Measurements from ENCODE around the gene FAM186B.

FAM186B gene

DNA sequence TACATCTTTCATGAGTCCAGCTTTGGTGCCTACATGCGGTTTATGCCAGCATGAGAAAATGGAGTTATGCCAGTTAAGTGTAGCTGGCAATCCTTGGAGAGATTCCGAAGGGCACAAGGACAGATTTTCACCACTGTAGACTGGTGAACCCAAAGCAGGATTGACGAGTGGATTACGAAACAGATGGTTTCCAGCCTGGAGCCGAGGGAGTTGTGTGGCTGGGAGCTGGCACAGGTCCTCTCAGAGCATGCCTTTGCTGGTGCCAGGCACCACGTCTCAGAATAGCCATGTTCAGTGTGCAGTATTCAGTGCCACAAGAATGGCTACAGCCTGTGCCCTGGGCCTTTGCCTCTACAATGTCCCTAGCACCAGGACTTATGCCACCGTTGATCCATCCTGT, 53.4 kb downstream of the FAM186B start:
- peak in 1 of 14 donors; percentile 63 for DNase-seq

DNA sequence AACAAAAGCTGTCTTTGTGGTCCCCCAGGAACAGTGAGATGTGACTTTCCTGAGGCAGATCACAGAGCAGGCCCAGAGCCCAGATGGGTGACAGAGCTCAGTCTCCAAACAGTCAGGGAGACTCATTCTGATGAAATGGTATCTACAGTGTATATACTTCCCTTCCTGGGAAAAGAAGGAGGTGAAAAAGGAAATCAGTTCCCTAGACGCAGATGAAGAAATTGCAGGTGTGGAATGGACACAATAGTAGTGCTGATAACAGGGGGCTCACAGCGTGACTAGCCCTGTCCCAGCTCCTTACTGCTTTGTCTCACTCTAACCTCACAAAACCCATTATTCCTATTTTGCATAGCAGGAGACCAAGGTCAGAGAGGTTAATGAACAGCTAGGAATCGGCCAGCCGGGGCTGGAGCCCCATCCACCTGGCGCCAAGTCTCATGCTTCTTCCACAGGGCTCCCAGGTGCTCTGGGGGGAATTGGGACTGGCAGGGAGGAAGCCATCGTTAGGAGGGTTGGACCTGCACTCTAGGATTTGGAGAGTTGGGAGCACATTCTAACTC, 54.7 kb downstream of the FAM186B start:
- no peak for DNase-seq

DNA sequence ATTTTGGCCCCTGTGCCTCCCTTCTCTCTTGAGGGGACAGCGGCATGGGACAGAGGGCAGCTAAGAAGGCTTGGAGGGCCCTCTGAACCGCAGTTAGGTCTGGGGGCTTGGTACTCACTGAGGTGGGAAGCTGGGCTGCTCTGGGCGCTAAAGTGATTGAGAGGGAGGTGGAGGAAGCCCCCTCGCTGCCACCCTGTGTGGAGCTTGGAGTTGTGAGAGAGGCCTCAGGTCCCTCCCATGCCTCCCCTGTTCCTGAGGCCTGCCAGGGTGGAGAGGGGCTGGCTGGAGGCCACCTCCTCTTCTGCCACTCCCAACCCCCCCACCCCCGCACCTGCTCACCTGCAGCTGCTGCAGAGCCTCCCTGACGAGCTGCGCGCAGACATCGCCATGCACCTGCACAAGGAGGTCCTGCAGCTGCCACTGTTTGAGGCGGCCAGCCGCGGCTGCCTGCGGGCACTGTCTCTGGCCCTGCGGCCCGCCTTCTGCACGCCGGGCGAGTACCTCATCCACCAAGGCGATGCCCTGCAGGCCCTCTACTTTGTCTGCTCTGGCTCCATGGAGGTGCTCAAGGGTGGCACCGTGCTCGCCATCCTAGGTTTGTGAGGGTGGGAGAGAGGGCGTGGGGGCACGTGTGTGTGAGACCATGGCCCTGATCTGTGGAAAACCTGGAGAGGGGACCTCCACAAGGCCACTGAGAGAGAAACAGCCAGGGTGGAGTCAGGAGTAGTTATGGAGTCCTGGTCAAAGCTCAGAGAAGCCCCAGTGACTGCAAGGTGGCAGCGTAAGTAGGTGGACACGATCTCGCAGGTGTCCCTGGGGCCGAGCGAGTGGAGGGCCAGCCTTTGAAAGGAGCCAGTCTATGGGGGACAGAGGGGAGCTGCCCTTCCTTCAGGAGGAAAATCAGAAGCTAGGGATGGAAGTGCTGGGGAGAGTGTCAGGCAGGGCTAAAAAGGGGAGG, 55.4 kb downstream of the FAM186B start:
- DNase-seq, result no peak

DNA sequence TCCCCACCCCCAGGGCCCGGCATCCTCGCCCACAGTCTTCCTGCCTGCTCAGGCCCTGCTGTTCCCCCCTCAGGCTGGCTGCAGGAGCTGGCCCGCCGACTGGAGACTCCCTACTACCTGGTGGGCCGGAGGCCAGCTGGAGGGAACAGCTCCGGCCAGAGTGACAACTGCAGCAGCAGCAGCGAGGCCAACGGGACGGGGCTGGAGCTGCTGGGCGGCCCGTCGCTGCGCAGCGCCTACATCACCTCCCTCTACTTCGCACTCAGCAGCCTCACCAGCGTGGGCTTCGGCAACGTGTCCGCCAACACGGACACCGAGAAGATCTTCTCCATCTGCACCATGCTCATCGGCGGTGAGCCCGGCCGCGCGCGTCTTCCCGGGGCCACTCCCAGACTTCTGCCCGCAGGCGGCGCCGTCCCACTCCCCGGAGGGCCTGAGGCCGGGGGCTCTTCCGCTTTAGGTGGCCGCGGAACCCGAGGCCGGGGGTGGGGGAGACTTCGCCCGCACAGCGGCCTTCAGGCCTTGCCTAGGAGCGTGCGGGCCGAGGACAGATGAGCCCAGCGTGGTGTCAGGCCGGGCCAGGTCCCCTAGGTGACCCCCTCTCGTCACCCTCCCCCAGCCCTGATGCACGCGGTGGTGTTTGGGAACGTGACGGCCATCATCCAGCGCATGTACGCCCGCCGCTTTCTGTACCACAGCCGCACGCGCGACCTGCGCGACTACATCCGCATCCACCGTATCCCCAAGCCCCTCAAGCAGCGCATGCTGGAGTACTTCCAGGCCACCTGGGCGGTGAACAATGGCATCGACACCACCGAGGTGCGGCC, 56.4 kb downstream of the FAM186B start:
- DNase-seq, result peak in 4 of 14 donors; percentile 8 to 23 (median 20)

DNA sequence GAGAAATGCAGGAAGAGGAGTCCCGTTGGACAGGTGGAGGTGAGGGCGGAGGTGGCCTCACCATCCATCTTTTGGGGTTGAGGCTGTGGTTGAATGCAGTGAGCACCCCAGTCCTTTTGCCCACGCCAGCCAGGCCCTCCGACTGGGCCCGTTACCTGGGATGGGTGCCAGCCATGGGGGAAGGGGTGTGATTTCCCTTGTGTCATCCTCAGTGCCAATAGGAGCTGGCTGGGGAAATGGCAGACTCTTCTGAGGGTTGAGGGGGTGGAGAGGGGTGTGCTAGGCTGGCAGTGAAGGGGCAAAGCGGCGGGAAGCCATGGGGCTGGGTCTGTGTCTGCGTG, 57.0 kb downstream of the FAM186B start:
- DNase-seq, result no peak

DNA sequence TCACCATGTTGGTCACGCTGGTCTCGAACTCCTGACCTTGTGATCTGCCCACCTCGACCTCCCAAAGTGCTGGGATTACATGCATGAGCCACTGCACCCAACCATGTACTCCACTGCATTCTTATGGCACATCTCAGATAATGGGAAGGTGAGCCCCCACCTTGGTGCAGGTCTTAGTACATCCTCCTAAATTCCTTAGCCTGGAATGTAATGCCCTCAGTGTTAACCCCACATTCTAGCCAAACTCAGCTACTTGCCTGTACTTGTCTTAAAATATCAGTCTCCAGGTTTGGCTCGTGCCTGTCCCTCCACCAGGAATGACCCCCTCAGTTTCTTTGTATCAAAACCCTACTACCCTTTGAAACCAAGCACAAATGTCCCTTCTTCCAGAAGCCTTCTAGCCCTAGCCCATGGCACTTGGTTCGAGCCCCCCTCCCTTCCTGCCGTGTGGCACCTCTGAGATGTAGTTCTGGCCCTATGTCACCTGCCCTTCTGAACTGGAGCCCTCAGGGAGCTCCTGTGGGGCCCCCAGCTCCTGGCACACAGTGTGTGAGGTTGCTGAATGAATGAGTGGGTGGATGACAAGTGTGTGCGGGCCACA, 58.2 kb downstream of the FAM186B start:
- DNase-seq, result no peak

DNA sequence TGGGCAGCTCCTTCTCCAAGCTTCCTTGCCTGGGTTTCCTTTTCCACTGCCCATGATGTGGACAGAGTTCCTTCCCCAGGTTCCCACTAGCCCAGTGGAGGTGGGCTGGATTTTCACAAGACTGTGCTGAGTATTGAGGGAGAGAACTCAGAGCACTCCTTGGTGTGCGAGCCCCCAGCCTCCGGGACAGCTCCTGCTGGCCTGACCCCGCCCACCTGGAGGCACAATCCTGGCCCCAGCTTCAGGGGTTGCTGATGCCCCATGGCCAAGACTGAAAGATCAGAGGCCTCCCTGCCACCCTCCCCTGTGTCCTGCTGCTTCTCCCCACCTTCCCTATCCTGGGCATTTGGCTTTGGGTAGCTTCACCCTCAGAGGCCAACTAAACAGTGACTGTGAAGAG, 59.0 kb downstream of the FAM186B start:
- DNase-seq, result no peak

DNA sequence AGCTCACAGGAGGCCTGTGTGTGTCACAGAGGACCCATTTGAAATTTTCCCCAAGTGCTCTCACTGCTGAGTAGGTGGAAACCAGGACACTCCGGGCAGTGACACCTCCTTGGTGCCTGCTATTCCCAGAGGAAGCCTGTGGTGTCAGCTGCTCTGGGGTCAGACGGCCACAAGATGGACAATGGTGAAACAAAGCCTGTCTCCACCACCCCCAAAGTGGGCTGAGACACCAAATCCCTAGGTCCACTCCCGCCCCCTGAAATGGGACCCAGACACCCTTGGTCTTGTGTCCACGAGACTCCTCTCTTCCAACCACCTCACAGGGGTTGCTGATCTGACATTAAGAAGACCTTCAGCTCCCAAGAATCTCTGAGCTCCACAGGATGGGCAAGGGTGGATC, 59.6 kb downstream of the FAM186B start:
- DNase-seq, result no peak

DNA sequence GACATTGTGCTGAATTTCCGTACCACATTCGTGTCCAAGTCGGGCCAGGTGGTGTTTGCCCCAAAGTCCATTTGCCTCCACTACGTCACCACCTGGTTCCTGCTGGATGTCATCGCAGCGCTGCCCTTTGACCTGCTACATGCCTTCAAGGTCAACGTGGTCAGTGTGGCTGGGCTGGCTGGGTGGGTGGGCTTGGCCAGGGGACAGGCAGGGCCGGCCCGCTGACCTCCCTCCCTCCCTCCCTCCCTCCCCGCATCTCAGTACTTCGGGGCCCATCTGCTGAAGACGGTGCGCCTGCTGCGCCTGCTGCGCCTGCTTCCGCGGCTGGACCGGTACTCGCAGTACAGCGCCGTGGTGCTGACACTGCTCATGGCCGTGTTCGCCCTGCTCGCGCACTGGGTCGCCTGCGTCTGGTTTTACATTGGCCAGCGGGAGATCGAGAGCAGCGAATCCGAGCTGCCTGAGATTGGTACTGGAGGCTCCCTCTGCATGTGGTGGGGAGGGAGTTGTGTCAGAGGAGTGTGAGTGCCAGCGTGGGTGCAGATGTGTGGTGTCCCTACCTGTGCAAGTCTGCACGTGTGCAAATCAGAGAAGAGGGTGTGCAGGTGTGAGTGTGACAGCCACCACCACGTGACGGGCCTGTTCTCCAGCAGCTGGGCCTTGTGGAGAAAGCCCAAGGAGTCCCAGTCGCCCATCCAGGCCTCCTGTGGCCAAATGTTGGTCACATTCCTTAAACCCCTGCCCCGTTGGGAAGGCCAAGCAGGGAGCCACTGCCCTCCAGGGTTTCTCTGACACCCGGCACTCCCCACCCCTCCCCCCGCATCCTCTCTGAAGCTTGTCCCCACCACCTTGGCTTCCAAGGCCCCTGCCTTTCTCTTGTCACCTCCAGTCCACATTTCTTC, 61.3 kb downstream of the FAM186B start:
- no peak for DNase-seq

DNA sequence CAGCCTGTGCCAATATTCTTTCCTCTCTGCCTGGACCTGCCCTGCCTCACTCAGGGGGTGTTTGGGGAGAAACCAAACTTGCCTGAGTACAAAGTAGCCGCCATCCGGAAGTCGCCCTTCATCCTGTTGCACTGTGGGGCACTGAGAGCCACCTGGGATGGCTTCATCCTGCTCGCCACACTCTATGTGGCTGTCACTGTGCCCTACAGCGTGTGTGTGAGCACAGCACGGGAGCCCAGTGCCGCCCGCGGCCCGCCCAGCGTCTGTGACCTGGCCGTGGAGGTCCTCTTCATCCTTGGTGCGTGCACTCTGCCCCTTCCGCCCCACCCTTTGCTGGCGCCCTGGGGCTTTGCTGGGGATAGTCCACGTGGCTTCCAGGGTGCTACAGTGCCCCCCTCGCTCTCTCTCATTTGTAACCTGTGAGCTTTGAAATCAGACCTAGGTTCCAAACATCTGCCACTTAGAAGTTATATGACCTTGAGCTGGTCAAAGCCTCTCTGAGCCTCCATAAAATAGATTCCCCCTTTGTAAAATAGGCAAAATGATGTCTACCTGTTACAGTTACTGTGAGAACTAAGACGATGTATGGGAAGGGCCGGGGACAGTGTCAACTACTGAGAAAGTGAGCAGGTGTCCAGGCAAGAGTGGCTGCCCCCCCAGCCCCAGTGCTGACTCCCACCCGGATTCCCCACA, 62.1 kb downstream of the FAM186B start:
- no peak for DNase-seq

DNA sequence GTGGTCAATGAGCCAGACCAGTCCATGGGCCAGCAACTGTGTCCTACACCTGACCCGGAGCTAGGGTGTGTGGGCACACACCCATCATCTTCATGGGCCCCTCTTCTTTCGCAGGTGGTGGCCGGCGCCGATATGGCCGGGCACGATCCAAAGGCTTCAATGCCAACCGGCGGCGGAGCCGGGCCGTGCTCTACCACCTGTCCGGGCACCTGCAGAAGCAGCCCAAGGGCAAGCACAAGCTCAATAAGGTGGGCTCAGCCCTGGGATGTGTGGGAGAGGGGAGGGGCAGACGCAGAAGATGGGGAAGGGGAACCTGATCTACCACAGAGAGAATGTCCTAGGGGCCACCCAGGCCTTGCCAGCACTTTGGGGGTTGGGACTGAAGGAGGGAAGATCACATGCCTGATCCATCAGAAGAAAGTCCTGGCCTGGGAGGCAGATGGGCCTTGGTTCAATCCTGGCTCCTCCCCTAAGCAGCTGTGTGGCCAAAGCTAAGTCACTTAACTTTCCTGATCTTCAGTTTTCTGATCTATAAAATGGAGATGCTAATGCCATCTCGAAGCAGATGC, 62.8 kb downstream of the FAM186B start:
- DNase-seq, result no peak

DNA sequence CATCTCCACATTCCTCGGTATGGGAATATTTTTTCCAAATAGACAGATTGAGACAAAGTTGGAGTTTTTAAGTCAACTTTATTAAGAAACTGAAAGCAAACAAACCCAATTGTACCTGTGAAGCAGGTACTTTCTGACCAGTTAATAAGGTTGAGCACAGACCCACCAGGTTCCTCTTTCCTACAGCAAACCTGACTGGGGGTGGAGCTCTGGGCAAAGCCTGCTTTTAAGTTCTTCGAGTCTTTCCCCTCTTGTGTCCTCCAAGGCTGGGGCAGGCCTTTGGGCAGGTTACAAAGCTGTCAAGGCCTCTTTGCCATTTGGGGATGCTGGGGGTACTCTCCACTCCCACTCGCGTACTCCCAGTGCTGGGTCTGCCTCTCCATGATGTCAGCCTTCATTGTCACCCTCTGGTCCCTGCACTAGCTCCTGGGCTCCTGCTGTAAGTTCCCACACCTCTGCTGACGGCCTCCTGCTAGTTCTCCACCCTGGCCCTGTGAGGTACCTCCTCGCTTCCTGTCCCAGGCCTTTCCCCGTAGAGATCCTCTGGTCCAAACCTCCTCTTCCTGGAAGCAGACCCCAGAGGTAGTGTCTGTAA, 63.4 kb downstream of the FAM186B start:
- DNase-seq, result no peak

DNA sequence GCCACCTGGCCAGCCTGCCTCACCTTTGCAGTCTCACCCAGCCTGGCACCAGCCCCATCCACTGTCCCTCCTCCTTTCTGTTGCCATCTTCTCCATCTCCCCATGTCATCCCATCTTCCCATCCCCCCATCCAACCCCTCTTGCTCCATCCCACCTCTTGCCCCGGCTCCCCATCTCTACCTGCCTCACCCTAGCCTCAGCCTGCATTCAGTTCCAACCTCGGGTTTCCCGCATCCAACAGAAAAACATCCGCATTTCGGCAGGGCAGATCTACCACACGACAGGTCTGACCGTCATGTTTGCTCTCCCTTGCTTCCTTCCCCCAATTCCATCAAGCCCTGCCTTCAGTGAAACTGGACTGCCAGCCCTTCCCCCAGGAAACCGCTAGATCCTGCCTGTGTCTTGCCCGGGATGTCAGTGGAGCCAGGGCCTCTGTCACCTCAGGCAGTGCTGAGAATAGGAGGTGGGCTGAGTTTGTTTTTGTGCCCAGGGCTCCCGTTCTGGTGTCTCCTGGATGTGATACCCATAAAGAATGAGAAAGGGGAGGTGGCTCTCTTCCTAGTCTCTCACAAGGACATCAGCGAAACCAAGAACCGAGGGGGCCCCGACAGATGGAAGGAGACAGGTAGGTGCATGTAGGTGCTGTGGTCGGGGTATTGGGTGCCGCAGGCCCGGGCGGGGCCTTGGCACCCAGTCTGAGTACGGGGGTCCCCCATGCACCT, 64.1 kb downstream of the FAM186B start:
- DNase-seq, result no peak

DNA sequence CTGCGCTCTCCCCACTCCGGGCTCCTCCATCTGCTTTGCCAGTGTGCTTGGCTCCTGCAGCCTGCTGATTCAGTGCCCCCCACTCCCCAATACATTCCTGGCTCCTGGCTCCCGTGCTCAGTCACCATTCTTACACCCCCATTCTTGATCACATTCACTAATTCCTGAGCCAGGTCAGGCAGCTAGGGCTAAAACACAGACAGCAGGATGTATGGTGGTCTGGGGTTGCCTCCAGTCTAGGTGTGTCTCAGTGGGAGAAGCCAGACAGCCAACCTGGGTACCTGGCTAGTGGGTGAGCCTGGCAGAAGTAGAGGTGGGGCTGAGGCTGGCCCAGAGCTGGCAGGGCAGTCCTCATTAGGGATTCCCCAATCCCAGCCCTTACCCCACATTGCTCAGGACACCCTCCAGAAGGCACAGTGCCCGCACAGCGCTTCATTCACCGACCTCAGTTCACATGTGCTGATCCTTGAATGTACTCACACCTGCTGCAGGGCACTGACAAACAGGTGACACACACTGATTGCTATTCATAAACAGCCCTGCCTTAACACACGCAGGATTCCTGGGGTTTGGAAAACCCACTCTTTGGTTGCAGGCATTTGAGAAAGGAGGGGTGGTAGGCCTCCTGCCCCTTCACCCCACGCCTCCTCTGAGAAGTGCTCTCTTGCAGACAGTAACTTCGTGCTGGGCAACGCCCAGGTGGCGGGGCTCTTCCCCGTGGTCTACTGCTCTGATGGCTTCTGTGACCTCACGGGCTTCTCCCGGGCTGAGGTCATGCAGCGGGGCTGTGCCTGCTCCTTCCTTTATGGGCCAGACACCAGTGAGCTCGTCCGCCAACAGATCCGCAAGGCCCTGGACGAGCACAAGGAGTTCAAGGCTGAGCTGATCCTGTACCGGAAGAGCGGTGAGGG, 65.0 kb downstream of the FAM186B start:
- DNase-seq, result no peak

DNA sequence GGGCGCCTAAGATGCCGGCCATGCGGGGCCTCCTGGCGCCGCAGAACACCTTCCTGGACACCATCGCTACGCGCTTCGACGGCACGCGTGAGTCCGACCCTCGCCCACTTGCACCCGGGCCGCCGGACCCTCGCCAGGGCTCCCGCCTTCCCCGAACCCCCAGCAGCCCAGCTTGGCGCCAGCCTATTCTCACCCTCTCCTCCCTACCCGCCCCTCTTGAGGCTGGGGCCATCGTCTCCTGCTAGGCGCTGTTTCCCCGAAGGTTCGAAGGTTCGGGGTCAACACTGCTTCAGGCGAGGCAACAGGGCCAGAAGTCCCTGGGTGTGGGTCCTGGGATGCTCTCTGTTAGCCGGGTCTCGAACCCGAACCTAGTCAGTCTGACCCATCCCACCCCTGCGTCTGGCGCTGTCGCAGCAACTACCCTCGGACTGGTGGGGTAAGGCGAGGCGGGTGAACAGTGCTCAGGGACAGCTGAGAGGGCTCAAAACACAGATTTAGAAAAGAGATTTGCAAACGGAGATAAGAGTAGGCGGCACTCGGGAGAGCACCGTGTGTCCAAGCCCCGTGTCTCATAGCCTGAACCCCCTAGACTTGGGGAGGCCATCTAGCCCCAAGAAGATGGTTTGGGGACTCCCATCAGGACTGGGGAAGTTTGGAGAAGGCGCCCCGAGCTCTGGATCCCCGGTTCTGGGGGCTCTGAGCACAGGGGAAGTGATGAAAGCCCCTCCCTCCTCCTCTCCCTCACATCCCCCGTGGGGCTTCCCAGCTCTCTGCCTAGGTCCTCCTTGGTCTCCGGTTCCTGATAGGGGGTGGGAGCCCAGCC, 65.8 kb downstream of the FAM186B start:
- DNase-seq, result no peak

DNA sequence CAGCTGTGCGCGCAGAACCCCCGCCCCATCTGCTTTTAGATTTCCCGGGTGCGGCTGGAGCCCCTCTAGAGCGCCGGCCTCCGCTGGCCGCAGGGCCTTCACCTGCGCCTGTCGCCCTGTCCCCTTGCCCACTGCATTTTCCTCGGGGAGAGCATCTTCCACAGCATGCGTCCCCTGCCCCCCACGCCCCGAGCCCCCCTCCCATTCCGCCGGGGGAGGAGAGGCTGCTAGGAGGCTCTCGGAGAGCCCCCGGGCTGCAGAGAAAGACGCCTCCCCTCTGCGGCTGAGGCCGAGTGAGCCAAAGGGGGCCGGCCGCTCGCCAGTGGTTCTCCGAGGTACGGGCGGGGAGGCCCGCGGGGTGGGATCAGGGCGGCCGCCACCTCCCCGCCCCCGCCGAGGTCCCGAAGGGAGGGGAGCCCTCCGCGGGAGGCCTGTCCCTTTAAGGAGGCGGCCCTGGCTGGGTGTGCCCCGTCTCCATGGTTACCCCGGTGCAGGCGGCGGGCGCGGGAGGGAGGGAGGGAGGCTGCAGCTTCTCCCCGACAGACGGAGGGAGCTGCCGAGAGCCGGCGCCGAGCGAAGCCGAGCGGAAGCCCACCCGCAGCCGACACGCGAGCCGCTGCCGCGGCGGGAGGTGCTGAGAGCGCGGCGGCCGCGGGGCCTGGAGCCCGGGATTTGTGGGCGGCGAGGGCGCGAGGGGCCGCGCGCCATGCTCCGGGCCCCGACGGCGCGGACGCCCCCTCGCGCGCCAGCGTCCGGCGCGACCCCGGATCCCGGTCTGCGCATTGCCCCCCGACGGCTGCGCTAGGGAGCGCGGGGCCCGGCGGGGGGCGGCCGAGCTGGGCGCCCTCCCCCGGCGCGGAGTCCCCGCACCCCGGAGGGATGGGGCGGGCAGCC, 66.7 kb downstream of the FAM186B start, which contains the start of gene KCNH3:
Gene KCNH3 (plus strand): TSS at position 521 of the 894 bp plus-strand sequence. CDS start 387 bp downstream, outside the sequence.
- peak in 8 of 14 donors; percentile 30 to 65 (median 41) for DNase-seq
